HEK293T (cell line): Measurements from ENCODE around the gene MAP2K2.

Experiments used
- CTCF ChIA-PET: fragments of 350-600 bp; formaldehyde crosslinking; extraction: SDS; loops from one replicate; lab custom pipeline; 2021; ENCODE audit warnings: antibody characterized with exemption, inconsistent platforms; lab: Yijun Ruan, JAX
- POLR2A ChIA-PET: fragments of 350-600 bp; formaldehyde crosslinking; extraction: SDS; loops from one replicate; lab custom pipeline; 2020; ENCODE audit warnings: antibody characterized with exemption, inconsistent platforms; lab: Yijun Ruan, JAX
- DNase-seq: peaks from one replicate; pipeline ENCODE4 v3.0.0; 2012; ENCODE audit warnings: mixed read lengths; ENCODE audit errors: extremely low spot score
- ARNT ChIP-seq: fragments of 450-650 bp; IDR thresholded peaks from 2 replicates; pipeline ENCODE4 v1.6.1; 2017; ENCODE audit warnings: mild to moderate bottlenecking
- BHLHE40 ChIP-seq: fragments of 450-650 bp; IDR thresholded peaks from 2 replicates; pipeline ENCODE4 v1.6.1; 2016; ENCODE audit warnings: mild to moderate bottlenecking, moderate library complexity, borderline replicate concordance
- CTBP1 ChIP-seq: fragments of 450-650 bp; IDR thresholded peaks from 2 replicates; pipeline ENCODE4 v1.6.1; 2016; ENCODE audit warnings: borderline replicate concordance
- ELF4 ChIP-seq: fragments of 450-650 bp; IDR thresholded peaks from 2 replicates; pipeline ENCODE4 v1.6.1; 2017; ENCODE audit warnings: antibody characterized with exemption
- FOXA1 ChIP-seq: fragments of 450-650 bp; IDR thresholded peaks from 2 replicates; pipeline ENCODE4 v1.6.1; 2016; ENCODE audit warnings: mild to moderate bottlenecking
- FOXK2 ChIP-seq: fragments of 450-650 bp; IDR thresholded peaks from 2 replicates; pipeline ENCODE4 v1.6.1; 2016; ENCODE audit warnings: mild to moderate bottlenecking
- FOXM1 ChIP-seq: fragments of 450-650 bp; IDR thresholded peaks from 2 replicates; pipeline ENCODE4 v1.6.1; 2017; ENCODE audit warnings: mild to moderate bottlenecking, borderline replicate concordance
- HDGF ChIP-seq: fragments of 450-650 bp; IDR thresholded peaks from 2 replicates; pipeline ENCODE4 v1.6.1; 2017; ENCODE audit warnings: antibody characterized with exemption, borderline replicate concordance
- L3MBTL2 ChIP-seq: fragments of 450-650 bp; conservative IDR thresholded peaks from 2 replicates; pipeline ENCODE4 v1.6.1; 2016; ENCODE audit warnings: mild to moderate bottlenecking
- LEF1 ChIP-seq: fragments of 450-650 bp; IDR thresholded peaks from 2 replicates; pipeline ENCODE4 v1.6.1; 2017; ENCODE audit warnings: mild to moderate bottlenecking, borderline replicate concordance
- NFRKB ChIP-seq: fragments of 450-650 bp; IDR thresholded peaks from 2 replicates; pipeline ENCODE4 v1.6.1; 2016; ENCODE audit warnings: mild to moderate bottlenecking, moderate library complexity
- PKNOX1 ChIP-seq: fragments of 450-650 bp; IDR thresholded peaks from 2 replicates; pipeline ENCODE4 v1.6.1; 2016
- SP1 ChIP-seq: fragments of 450-650 bp; IDR thresholded peaks from 2 replicates; pipeline ENCODE4 v1.6.1; 2017
- SUZ12 ChIP-seq: fragments of 450-650 bp; IDR thresholded peaks from 2 replicates; pipeline ENCODE4 v1.6.1; 2016; ENCODE audit warnings: mild to moderate bottlenecking
- TARDBP ChIP-seq: fragments of 450-650 bp; IDR thresholded peaks from 2 replicates; pipeline ENCODE4 v1.6.1; 2016
- ZNF384 ChIP-seq: fragments of 450-650 bp; IDR thresholded peaks from 2 replicates; pipeline ENCODE4 v1.6.1; 2016

The MAP2K2 gene

GRCh38 chr19:4061683-4062418 is 62.1 kb downstream of the MAP2K2 start:
- DNase-seq: no peak
- POLR2A ChIA-PET: interaction anchor here (0.8 kb wide), 1 partner anchor 76 kb away, joined by 3 read pairs; the partner anchor contains the start of gene EEF2
- CTCF ChIA-PET: no interaction called here
- TF ChIP-seq FOXK2 (no peak), HDGF (no peak), TARDBP (no peak), SP1 (no peak), LEF1 (no peak), SUZ12 (no peak), ELF4 (no peak), PKNOX1 (no peak), ZNF384 (no peak), L3MBTL2 (no peak), FOXA1 (no peak), BHLHE40 (no peak), ARNT (no peak), FOXM1 (no peak), CTBP1 (no peak), NFRKB (no peak)

- DNase-seq: no peak
- ChIA-PET POLR2A (no interaction called here), CTCF (no interaction called here)
- no peak for TF ChIP-seq FOXK2
- no peak for TF ChIP-seq FOXM1
- no peak for TF ChIP-seq LEF1
- no peak for TF ChIP-seq FOXA1
- no peak for TF ChIP-seq PKNOX1
- no peak for TF ChIP-seq TARDBP
- TF ChIP-seq HDGF: no peak
- no peak for TF ChIP-seq CTBP1
- TF ChIP-seq ARNT: no peak
- TF ChIP-seq BHLHE40: no peak
- TF ChIP-seq NFRKB: no peak
- TF ChIP-seq SP1: no peak
- no peak for TF ChIP-seq ELF4
- TF ChIP-seq ZNF384: no peak
These were observed 62.7 kb downstream of the MAP2K2 start for GRCh38 chr19:4061178-4061682.

DNA sequence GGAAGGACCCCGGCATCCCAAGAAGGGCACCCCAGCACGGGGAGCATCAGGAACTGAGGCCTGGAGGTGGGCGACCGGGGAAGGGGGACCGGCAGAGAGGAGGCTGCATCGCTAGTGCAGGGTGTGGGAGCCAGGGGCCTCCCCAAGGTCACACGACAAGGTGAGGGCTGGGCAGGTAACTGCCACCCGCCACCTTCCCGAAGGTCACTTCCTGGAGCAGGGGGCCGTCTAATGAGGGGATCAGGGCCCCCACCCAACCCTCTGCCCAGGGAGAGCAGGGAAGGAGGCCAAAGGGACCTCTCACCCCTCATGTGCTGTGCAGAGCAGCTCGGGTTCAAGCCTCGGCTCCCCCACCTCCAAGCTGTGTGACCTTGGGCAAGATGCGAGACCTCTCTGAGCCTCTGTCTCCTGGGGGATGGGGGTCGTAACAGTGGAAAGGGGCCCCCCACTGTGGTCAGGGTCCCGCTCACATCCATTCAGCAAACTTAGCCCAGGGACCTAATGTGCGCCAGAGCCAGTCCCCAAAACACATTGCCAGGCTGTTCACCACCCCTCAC is 63.2 kb downstream of the MAP2K2 start:
- POLR2A ChIA-PET: no interaction called here
- no peak for DNase-seq
- no peak for TF ChIP-seq TARDBP
- no peak for TF ChIP-seq HDGF
- no peak for TF ChIP-seq FOXA1
- no peak for TF ChIP-seq LEF1
- no peak for TF ChIP-seq L3MBTL2
- TF ChIP-seq ELF4: no peak
- no peak for TF ChIP-seq SUZ12
- no peak for TF ChIP-seq FOXM1
- TF ChIP-seq ZNF384: no peak
- CTCF ChIA-PET: no interaction called here

DNA sequence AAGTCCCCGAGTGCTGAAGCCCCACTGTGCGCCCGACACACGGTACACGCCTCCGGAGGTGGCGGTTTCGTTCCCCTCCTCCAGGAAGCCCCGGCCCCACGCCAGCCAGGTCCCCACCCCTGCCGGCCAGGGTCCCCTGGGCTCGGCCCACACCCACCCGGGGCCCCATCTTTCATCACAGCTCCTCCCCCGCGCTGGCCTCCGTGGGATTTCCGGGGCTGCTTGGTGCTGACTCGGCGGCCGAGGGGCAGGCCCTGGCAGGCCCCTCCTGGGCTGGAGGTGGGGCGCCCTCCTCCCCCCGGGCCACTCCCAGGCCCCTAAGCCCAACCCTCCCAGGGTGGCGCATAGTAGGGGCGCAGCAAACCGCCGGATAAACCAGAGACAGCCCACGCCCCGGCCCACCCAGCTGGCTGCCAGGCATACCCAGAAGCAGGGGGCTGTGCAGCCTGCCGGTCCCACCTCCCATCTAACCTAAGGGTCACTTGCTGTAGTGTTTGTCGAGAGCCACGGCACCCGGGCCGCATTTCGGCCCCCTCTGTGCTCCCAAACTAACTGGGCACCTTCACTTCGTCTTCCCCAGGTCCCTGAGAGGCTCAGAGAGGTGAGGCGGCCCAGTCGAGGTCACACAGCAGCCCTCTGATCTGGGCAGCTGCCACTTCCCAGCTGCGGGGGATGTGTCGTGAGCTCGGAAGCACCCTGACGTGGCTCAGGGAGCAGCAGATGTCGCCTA is 63.9 kb downstream of the MAP2K2 start:
- TF ChIP-seq BHLHE40 (no peak), NFRKB (no peak), HDGF (no peak), SP1 (no peak), LEF1 (no peak), CTBP1 (no peak), ARNT (no peak), FOXA1 (no peak), FOXM1 (no peak), SUZ12 (no peak), FOXK2 (no peak), L3MBTL2 (no peak), ZNF384 (no peak), ELF4 (no peak), PKNOX1 (no peak), TARDBP (no peak)
- DNase-seq: no peak
- POLR2A ChIA-PET: no interaction called here
- CTCF ChIA-PET: no interaction called here

DNA sequence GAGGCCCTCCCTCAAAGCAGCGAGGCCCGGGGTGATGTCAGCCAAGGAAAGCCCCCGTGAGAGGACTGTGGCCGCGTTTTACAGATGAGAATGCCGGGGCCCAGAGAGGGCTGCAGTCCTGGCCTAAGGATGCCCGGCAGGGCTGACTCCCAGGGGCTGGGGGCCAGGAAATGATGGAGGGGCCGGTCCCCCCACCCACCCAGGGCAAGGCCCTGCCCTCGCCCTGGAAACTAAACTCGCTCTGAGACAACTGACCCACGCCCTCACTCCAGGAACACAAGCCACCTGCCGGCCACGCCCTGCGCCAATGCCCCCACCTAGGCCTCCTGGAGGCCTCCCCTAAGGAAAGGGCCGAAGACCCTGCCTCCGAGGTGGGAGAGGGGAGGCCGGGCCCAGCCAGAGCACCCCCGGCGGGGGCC is 64.5 kb downstream of the MAP2K2 start:
- DNase-seq: no peak
- ChIA-PET CTCF (no interaction called here), POLR2A (no interaction called here)
- TF ChIP-seq ZNF384 (no peak), NFRKB (no peak)

DNA sequence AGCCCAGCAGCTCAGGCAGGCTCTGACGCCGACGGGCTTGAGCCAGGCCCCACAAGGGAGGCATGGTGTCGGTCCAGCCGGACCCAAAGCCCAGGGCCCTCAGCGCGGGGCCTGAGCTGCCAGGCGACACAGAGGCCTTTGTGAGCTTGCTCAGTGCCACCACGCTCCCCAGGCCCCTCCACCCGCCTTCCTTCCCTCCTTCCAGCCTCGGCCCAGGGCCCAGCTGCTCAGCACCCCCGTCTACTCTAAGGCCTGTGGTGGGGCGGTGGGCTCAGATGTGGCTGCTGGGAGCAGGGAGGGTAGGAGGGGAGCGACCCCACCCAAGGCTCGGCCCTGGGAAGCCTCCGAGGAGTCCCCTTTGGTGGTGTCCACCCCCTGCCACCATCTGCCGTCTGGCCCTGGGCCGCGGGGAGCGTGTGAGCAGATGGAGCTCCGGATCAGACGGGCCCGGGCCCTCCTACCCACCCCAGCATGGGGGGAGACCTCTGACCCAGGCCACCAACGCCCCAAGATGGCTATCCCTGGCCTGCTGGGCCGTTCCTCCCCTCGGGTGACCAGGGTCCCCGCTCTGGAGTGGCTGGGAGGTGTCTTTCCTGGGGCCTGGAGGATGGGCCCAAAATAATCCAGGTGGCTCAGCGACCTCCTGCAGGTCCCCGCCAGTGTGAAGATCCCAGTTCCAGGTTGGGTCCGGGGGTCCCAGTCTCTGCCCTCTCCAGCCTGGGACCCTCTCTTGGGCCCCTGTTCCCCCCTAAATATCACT is 65.0 kb downstream of the MAP2K2 start:
- ChIA-PET POLR2A (no interaction called here), CTCF (no interaction called here)
- no peak for DNase-seq
- no peak for TF ChIP-seq ARNT
- TF ChIP-seq SP1: no peak
- no peak for TF ChIP-seq ZNF384
- no peak for TF ChIP-seq NFRKB
- no peak for TF ChIP-seq LEF1
- TF ChIP-seq FOXA1: no peak
- no peak for TF ChIP-seq L3MBTL2
- no peak for TF ChIP-seq CTBP1
- no peak for TF ChIP-seq BHLHE40
- no peak for TF ChIP-seq SUZ12
- TF ChIP-seq FOXK2: no peak
- no peak for TF ChIP-seq HDGF
- TF ChIP-seq ELF4: no peak
- TF ChIP-seq TARDBP: no peak
- no peak for TF ChIP-seq FOXM1
